ENCODE data around the gene FAF2.
A peak's percentile ranks its signal among the peaks of the same experiment; 100 is the strongest.
"Not testable (repeated sequence)": the region's sequence is repeated elsewhere in the genome, so short reads cannot be mapped to it uniquely, and the experiment has no call there.

FAF2 gene, protein sequence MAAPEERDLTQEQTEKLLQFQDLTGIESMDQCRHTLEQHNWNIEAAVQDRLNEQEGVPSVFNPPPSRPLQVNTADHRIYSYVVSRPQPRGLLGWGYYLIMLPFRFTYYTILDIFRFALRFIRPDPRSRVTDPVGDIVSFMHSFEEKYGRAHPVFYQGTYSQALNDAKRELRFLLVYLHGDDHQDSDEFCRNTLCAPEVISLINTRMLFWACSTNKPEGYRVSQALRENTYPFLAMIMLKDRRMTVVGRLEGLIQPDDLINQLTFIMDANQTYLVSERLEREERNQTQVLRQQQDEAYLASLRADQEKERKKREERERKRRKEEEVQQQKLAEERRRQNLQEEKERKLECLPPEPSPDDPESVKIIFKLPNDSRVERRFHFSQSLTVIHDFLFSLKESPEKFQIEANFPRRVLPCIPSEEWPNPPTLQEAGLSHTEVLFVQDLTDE

DNA sequence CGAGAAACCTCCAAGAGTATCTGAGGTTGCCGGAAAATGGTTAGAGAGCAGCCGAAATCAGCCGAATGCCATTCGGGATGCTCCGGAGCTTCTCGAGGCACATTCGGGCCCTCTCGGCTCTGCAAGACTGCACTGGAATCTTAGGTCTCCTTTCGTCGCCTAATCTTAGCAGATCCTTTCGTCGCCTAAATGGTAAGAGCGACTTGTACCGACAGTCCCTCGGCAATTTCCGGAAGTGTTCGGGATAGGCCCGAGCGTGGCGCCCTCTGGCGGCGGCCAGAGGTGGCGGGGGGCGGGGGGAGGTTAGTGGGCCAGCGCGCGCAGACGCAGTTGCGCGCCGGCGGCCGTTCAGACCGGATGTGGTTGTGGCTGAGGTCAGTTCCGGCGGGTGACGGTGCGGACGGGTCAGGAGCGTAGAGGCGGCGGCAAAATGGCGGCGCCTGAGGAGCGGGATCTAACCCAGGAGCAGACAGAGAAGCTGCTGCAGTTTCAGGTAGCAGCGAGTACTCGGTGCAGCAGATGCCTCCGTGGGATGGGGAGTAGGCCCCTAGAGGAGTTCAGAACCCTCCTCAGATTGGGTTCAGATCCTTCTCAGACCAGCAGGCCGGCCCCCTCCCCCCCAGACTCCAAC is at the start of gene FAF2:
TSS of gene FAF2 (plus strand) at position 408 of the 631 bp plus-strand sequence. CDS start at position 431, 23 bp downstream.
- DNase-seq (ENCODE audit: low read depth): peak; percentile 95

DNA sequence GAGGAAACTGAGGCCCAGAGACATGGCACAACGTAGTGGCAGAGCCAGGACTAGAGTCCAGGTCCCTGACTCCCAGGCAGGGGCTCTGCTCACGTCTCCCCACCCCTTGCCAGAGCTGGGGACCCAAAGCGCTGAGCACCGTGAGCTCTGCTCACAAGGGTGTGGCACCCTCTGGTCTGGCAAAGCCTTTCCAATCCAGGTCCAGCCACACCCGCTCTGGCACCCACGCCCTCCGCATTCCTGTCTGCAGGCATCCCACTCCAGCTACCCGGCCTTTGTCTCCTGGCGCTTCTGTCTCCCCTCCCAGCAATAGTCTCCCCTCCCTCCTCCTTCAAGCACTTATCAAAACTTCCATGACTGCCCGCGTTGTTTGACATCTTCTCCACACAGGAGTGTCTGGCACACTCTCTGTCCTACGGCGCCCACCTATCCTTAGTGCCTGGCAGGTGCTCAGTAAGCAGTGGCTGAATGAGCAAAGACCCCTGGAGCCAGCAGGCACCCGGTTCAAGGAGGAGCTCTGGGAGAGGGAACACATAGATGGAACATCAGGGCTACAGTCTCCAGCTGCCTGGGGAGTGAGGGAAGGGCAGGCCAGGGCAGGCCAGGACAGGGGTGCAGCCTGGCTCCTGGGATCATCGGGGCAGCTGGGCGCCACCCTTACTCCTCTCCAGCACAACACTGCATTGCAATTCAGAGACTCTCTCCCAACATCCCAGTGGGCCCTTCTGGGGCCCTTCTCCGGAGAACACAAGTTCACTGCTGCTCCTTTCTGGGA is 47.6 kb upstream of the FAF2 start:
- DNase-seq (ENCODE audit: low read depth): no peak

DNA sequence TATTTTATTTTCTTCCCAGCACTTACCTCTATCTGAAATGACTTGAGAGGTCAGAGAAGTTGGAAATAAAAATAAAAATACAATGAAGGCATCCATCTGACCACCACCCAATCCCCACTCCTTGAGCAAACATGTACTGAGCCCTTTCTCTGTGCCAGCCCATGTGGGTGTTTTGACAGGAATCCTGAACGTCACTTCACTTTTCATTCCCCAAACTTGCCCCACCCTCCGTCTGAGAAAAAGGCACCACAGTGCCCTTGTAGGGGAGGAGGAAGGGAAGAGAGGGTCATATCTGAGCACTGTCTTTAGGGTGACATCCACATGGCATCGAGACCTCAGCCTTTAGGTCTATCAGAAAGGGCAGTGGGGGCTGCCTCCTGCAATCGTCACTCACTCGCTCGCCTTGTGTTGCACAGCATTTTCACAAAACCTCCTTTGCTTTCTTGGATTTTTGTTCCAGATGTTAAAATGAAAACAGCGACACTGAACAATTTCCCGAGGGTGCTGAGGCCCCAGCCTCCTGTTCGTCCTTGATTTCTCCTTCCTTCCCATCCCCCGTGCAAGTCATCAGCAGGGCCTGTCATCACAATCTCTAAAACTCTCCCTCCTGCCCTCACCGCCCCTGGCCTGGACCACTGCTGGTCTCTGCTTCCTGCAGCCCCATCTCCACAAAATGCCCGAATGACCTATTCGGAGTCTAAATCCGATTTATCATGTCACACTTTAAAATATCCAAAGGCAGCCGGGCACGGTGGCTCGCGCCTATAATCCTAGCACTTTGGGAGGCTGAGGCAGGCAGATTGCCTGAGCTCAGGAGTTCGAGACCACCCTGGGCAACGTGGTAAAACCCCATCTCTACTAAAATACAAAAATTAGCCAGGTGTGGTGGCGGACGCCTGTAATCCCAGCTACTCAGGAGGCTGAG is 46.6 kb upstream of the FAF2 start:
- no peak for DNase-seq (ENCODE audit: low read depth)

DNA sequence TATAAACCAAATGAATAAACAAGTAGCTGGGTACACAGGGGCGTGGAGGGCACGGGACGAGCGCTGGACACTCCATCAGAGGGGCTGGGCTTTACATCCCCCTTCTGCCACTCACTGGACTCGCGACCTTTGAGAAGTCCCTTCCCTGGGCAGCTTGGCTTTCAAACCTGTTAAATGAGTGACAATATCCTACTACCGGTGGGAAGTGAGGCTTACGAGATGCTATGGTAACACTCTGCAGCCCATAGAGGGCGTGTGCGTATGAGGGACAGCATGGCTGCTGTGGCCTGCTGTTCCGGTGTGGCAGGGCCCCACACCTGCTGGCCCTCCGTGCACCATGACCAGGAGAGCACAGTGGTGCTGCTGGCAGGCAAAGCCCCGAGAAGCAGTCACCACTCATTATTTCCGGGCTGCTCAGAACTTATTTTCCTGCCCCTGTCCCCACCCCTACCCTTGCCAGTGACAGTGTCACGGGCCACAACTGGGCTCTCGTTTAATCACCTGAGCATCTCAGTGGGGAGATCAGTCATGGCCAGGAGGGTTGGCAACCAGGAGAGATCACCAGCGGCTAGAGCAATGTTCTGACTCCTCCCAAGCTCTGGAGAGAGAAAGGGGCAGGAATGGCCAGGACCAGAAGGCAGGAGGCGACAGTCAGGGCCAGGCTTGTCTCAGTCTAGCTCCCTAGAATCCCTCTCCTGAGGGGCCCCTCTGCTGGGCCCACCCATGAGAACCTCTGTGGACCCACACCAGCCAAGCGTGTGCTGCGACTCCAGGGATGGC is 42.3 kb upstream of the FAF2 start:
- DNase-seq (ENCODE audit: low read depth): no peak

DNA sequence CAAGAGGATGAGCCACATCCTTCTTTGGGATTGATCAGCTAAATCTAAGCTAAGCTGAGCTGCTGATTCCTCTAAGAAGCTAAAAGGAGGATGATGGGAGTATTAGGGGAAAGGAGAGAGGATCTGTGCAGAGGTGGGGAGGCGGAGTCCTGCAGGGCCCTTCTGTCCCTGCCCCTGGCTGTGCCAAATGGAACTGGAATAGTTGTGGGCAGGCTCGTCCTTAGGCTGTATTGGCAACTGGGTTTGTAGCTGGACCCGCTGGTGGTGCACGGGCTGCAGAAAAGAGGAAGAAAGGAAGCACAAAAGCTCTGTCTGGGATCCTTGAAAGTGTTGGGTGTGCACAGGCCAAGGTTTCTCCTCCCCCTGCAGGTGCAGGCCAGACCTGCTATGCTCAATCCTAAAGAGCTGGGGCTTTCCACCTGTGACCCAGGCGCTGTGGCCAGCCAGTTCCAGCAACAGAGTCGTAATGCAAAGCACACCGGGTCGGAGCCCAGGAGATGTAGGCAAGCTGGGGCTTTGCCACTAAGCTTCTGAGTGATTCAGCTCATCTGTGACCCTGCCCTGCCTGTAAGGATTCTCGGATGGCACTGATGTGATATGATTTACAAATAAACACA is 41.6 kb upstream of the FAF2 start:
- no peak for DNase-seq (ENCODE audit: low read depth)

DNA sequence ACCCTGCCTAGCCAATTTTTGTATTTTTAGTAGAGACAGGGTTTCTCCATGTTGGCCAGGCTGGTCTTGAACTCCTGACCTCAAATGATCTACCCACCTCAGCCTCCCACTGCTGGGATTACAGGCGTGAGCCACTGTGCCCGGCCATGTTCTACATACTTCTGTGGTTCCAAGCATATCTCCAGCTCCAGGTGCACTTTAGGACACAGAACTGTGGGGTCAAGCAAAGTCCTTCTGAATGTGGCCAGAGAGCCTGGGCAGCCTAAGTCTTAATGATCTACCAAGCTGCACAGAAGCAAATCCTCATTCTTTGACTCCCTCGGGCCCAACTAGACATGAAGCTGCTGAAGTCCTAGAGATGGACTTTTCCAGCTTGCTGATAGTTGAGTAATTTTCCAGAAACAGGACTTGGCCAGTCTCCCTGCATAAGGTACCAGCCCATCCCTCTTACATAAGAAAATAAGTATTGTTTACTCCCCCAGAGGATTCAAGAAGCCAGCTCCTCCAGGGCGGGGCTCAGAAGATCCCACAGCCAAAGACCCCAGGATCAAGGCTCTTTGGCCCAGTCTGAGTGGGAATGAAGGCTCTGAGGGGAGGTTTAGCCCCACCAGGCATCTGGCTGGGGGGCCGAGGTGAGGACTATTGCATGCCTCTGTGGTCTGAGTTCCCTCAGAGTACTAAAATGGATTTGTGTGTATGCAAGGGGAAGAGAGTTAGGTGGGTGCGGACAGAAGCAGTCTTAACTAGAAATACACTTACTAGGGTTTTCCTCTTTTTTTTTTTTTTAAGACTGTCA is 40.5 kb upstream of the FAF2 start:
- no peak for DNase-seq (ENCODE audit: low read depth)

DNA sequence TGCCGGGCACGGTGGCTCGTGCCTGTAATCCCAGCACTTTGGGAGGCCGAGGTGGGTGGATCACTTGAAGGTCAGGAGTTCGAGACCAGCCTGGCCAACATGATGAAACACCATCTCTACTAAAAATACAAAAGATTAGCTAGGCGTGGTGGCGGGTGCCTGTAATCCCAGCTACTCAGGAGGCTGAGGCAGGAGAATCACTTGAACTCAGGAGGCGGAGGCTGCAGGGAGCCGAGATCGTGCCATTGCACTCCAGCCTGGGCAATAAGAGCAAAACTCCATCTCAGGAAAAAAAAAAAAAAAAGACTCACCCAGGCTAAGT is 40.0 kb upstream of the FAF2 start:
- not testable (repeated sequence) for DNase-seq (ENCODE audit: low read depth)

DNA sequence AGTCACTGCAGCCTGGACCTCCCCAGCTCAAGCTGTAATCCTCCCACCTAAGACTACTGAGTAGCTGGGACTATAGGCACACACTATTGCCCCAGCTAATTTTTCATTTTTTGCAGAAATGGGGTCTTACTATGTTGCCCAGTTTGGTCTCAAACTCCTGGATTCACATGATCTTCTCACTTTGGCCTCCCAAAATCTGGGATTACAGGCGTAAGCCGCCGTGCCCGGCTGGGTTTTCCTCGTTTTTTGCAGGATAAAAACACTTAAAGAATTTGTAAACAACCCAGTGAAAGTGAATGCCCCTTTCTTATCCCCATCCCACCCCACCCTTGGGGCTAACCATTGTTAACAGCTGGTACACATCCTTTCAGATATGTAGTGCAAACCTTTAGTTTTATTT is 39.6 kb upstream of the FAF2 start:
- no peak for DNase-seq (ENCODE audit: low read depth)

DNA sequence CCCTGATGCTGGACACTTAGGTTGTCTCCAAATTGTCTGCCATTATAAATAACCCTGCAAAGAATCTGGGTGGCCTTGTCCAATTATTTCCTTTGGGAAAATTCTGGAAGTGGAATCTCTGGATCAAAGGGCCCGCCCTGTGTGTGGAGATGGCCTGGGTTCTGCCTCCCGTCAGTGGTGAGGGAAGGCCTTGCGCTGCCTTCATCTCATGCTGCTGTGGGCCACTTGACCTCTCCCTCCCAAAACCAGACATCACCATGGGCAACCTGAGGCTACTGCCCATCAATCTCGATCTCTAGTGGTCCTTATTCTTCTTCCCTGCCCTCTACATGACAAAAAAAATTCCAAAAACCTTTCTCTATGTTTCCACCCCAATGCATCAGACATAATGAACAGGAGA is 38.4 kb upstream of the FAF2 start:
- DNase-seq (ENCODE audit: low read depth): no peak

DNA sequence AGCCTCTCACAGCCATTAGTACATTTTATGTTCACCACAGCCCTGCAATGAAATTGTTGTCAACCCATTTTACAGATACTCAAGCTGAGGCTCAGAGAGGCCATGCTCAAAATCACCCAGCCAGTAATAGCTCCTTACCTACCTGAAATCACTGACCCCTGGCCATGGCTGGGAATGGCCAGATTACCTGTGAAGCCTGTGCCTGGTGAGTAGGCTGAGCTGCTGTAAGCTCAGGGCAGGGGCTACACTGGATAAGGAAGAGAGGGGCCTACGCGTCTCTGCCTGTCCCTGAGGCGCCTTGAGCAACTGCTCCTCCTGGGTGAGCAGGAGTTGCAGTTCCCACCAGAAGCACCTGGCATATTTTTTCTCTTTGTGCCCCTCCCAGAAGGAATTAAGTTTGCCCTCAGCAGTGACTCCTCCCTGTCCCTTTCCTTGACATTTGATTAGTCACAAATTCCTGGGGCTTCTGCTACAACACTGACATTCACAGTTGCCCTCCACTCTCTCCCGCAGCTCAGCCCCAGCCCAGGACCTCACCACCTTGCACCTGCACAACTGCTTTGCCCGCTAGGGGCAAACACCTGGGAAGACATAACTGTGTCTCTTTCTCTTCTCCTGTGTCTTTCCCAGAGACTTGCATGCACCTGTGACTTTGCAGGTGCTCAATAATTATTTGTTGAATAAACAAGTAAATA is 37.6 kb upstream of the FAF2 start:
- no peak for DNase-seq (ENCODE audit: low read depth)

DNA sequence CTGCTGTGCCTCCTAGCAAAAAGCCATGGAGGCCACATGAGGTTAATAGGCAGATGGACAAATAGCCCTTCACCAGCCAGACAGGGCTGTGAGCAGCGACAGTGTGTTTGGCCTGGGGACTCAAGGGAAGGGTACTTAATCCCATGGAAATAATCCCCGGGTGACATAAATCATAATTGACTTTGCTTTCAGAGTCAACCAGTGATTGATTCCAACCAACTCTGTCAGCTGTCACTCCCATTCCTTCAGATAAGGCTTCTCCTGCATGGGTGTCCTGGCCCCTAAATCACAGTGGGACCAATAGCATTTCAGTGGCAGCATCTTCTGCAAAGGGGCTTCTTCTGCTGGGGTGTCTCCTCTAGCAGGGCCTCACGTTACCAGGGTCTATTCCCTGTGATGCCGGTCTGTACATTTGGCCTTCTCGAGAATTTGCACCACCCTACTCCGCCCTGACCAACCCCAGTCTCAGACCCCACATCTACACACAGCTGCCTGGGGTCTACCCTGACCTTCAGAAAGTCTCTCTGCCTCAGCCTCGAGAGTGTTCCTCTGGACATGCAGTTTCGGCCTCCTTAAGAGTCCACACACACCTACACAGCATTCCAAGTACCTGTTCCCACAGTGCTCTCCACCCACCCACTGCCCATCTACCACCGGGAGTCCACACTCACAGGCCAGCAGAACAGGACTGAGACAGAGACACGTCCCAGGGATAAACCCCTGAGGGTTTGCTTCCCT is 35.5 kb upstream of the FAF2 start:
- DNase-seq (ENCODE audit: low read depth): no peak

DNA sequence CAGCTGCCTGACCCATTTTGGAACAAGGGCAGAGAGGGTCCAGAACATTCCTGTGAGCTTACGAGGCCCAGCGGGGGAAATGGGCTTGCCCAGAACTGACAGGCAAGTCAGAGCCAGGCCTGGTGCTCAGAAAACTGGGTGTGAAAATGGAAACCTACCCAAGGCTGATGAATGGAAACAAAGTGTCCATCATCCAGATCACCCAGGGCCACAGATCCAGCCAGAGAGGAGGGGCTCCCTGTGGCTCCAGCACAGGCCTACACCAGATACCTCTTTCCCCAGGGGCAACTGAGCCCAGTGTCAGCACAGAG is 35.0 kb upstream of the FAF2 start:
- no peak for DNase-seq (ENCODE audit: low read depth)

DNA sequence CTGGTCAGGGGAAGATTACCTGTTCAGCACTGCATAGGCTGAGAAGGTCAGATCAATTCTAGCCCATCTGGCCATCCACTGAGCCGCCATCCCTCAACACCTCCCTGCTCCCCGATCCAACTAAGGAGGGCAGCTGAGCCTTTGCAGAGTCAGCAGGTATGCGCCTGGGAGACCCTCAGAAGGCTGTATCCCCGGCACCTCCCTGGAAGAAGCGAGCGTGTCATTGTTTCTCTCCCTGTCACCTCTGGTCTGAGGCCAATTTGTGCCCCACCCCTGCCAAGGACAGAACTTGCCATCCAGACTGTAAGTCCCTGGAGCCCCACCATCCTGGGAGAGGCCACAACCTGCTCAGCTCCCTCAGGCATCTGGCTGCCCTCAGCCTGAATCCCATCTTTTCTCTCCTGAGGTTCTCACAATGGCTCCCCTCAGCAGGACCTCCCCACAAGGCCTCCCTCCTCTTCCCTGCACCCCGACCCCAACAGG is 34.4 kb upstream of the FAF2 start:
- no peak for DNase-seq (ENCODE audit: low read depth)

DNA sequence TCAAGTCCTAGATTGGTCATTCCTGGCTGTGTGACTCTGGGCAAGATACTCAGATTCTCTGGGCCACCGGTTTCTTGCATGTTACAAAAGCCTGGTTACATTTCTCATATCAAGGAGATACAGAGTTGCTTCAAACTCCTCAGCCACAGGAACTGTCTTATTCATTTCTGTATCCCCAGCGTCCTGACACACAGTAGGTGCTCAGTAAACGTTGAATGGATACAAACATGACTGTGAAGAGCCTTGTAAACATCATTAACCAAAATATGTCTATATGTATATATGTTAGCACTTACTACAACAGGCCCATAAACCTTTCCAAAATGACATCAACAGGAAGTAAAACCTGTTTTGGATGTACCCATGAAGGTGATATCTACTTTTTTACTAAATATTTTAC is 33.5 kb upstream of the FAF2 start:
- DNase-seq (ENCODE audit: low read depth): no peak

DNA sequence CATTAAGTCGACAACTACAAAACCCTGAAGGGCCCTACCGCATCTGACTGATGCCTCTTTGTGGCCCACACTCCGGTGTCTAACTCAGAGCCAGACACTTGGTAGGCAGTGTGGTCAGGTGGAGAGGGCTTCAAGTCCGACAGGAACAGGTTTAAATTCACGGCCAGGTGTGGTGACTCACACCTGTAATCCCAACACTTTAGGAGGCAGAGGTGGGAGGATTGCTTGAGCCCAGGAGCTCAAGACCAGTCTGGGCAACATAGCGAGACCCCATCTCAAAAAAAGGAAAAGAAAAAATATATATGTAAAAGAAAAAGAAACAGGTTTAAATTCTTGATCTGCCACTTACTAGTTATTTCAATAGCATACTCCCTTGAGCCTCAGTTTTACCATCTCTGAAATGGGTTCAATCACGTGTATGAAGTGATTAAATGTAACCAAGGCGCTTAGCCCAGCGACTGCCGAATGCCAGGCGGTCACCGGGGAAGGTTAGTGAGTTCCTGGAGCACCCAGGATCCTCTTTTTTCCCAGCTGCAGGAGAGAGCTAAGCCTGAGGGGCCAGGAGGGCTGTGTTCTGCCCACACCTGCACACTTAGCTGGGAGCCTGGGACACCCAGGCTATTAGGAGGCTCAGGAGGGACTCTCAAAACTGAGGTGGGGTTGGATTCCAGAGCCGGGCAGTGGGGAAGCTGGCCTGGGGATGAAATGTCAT is 32.8 kb upstream of the FAF2 start:
- no peak for DNase-seq (ENCODE audit: low read depth)

DNA sequence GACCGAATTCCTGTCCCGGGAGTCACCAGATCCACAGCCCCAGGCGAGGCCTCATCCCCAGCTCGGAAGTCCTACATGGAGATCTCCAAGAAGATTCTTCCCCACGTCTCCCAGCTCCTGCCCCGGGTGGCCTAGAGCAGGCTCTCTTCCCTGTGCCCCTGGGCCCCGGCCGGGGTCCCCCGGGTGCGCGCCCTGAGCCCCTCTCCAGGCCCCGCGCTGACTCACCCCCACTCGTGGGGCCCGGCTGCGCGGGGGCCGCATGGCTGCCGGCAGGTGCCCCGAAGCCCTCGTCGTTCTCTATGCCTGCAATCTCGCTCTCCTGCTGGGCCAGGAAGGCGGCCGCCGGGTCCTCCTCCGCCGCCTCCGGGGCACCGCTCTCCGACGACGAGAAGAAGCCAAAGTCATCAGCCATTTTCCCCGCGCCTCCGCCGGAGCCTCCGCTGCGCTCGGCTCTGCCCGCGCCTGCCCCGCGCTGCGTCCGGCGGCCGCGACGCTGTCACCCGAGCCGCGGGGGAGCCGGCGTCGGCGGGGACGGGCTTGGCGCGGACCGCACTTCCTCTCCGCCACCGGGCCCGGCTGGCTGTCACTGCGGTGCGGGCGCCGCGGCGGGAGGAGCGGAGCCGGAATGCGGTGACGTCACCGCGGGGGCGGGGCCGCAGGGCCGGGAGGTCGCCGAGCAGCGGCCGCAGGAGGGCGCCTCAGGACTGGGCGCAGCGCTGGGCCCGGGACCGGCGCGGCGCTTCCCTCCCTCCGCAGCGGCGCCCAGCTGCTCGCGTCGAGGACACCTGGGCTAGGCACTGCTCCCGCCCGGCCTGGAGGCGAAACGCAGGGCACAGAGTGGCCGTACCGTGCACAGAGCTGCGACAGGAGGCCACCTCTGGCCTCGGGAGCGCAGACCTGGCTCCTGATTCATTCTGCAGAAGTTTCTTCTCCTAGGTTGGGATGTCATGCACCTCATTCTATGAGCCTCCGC is 31.9 kb upstream of the FAF2 start, which contains the start of gene CLTB:
TSS of gene CLTB (minus strand) at position 588 of the 973 bp plus-strand sequence. CDS start at position 412, 176 bp downstream.
- peak; percentile 85 for DNase-seq (ENCODE audit: low read depth)

Measured in stimulated activated CD4-positive, alpha-beta T cell treated with anti-CD3 and anti-CD28 coated beads, Interleukin-2, amount 100 ng/mL, for 4 hours (primary cell).